ENCODE measurements around the gene GRB2.
"Not testable (repeated sequence)": the region's sequence is repeated elsewhere in the genome, so short reads cannot be mapped to it uniquely, and the experiment has no call there.

GRCh38 chr17:75379426-75379825 is 26.1 kb downstream of the GRB2 start:
- TF ChIP-seq, protein P1, sequence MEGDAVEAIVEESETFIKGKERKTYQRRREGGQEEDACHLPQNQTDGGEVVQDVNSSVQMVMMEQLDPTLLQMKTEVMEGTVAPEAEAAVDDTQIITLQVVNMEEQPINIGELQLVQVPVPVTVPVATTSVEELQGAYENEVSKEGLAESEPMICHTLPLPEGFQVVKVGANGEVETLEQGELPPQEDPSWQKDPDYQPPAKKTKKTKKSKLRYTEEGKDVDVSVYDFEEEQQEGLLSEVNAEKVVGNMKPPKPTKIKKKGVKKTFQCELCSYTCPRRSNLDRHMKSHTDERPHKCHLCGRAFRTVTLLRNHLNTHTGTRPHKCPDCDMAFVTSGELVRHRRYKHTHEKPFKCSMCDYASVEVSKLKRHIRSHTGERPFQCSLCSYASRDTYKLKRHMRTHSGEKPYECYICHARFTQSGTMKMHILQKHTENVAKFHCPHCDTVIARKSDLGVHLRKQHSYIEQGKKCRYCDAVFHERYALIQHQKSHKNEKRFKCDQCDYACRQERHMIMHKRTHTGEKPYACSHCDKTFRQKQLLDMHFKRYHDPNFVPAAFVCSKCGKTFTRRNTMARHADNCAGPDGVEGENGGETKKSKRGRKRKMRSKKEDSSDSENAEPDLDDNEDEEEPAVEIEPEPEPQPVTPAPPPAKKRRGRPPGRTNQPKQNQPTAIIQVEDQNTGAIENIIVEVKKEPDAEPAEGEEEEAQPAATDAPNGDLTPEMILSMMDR (IDR thresholded peaks at IDR 0.05 in 8 of 11, conservative IDR thresholded peaks at IDR 0.05 in 3 of 11): not testable (repeated sequence)
- TF ChIP-seq POLR2AphosphoS5 (IDR thresholded peaks at IDR 0.05): not testable (repeated sequence)

Data from spleen (tissue), 7 donors.